IPS-18a (cell line): Measurements from ENCODE around the gene TPD52L2.

Experiments
- H3K27ac ChIP-seq: one replicate; pipeline ENCODE4 v1.5.1; 2013; ENCODE audit warnings: low read length
- H3K27me3 ChIP-seq: one replicate; pipeline ENCODE4 v1.6.1; 2013; ENCODE audit warnings: mild to moderate bottlenecking, low read length; ENCODE audit not compliant: control insufficient read depth, insufficient read depth
- H3K36me3 ChIP-seq: one replicate; pipeline ENCODE4 v1.6.1; 2013; ENCODE audit warnings: low read depth, low read length; ENCODE audit not compliant: control insufficient read depth
- H3K4me1 ChIP-seq: one replicate; pipeline ENCODE4 v1.6.1; 2013; ENCODE audit warnings: low read depth, low read length; ENCODE audit not compliant: control insufficient read depth
- H3K4me3 ChIP-seq: one replicate; pipeline ENCODE4 v1.5.1; 2013; ENCODE audit warnings: low read length
- H3K9ac ChIP-seq: one replicate; pipeline ENCODE4 v1.6.1; 2013; ENCODE audit warnings: mild to moderate bottlenecking, low read length, moderate library complexity
- H3K9me3 ChIP-seq: one replicate; pipeline ENCODE4 v1.6.1; 2013; ENCODE audit warnings: low read depth, low read length; ENCODE audit not compliant: control insufficient read depth

The TPD52L2 gene

GRCh38 chr20:63829603-63829944 lies 35.5 kb upstream of the TPD52L2 start:
- Histone ChIP-seq H3K36me3 (no peaks in the 10 kb centered on the region), H3K27ac (no peak overlapping the region), H3K4me1 (peaks cover 6% of the 10 kb centered on the region), H3K27me3 (peaks cover 51% of the 10 kb centered on the region), H3K4me3 (peak overlapping the region; percentile 60), H3K9me3 (no peaks in the 10 kb centered on the region), H3K9ac (no peak overlapping the region)

- H3K27me3 ChIP-seq = peaks cover 51% of the 10 kb centered on the region
- peak overlapping the region; percentile 60 for H3K4me3 ChIP-seq
- H3K9me3 ChIP-seq = no peaks in the 10 kb centered on the region
- no peak overlapping the region for H3K9ac ChIP-seq
- H3K4me1 ChIP-seq = peaks cover 6% of the 10 kb centered on the region
- no peaks in the 10 kb centered on the region for H3K36me3 ChIP-seq
- no peak overlapping the region for H3K27ac ChIP-seq
These were observed 34.9 kb upstream of the TPD52L2 start for GRCh38 chr20:63829945-63830835.

GRCh38 chr20:63830841-63831588 lies 34.1 kb upstream of the TPD52L2 start, which contains the start of gene ZBTB46:
ZBTB46 (minus strand) TSS chr20:63831264; CDS start chr20:63790757, 40,507 bp downstream.
- no peak within 1 kb of the TSS for H3K9ac ChIP-seq
- H3K27ac ChIP-seq = no peak within 1 kb of the TSS
- H3K9me3 ChIP-seq = no peaks in the 10 kb centered on the region

GRCh38 chr20:63831646-63831992 lies 33.5 kb upstream of the TPD52L2 start:
- H3K36me3 ChIP-seq = no peaks in the 10 kb centered on the region
- H3K4me3 ChIP-seq = peak overlapping the region; percentile 39
- H3K9me3 ChIP-seq = no peaks in the 10 kb centered on the region
- peaks cover 6% of the 10 kb centered on the region for H3K4me1 ChIP-seq
- H3K27me3 ChIP-seq = peaks cover 51% of the 10 kb centered on the region
- H3K27ac ChIP-seq = no peak overlapping the region
- no peak overlapping the region for H3K9ac ChIP-seq

More at GRCh38 chr20:63830841-63831588, 34.1 kb upstream of the TPD52L2 start, which contains the start of gene ZBTB46:
- Histone ChIP-seq H3K4me3 (peak within 1 kb of the TSS; percentile 60), H3K27me3 (peaks cover 51% of the 10 kb centered on the region), H3K4me1 (peaks cover 6% of the 10 kb centered on the region), H3K36me3 (no peaks in the 10 kb centered on the region)

GRCh38 chr20:63831993-63832686 lies 32.9 kb upstream of the TPD52L2 start:
- no peaks in the 10 kb centered on the region for H3K36me3 ChIP-seq
- no peak overlapping the region for H3K9ac ChIP-seq
- H3K27ac ChIP-seq = no peak overlapping the region
- H3K4me3 ChIP-seq = peak overlapping the region; percentile 39
- peaks cover 6% of the 10 kb centered on the region for H3K4me1 ChIP-seq
- H3K9me3 ChIP-seq = no peaks in the 10 kb centered on the region
- peaks cover 51% of the 10 kb centered on the region for H3K27me3 ChIP-seq

- no peaks in the 10 kb centered on the region for H3K9me3 ChIP-seq
- H3K4me1 ChIP-seq = peaks cover 6% of the 10 kb centered on the region
- H3K4me3 ChIP-seq = no peak overlapping the region
- peaks cover 38% of the 10 kb centered on the region for H3K27me3 ChIP-seq
- H3K9ac ChIP-seq = no peak overlapping the region
- H3K36me3 ChIP-seq = no peaks in the 10 kb centered on the region
- no peak overlapping the region for H3K27ac ChIP-seq
These were observed 31.1 kb upstream of the TPD52L2 start for GRCh38 chr20:63833776-63834490.

GRCh38 chr20:63834491-63834880 lies 30.6 kb upstream of the TPD52L2 start:
- no peak overlapping the region for H3K9ac ChIP-seq
- peaks cover 5% of the 10 kb centered on the region for H3K4me1 ChIP-seq
- H3K36me3 ChIP-seq = no peaks in the 10 kb centered on the region
- H3K9me3 ChIP-seq = no peaks in the 10 kb centered on the region
- H3K4me3 ChIP-seq = no peak overlapping the region
- no peak overlapping the region for H3K27ac ChIP-seq
- H3K27me3 ChIP-seq = peaks cover 33% of the 10 kb centered on the region

- H3K27ac ChIP-seq = no peak overlapping the region
- H3K4me1 ChIP-seq = no peaks in the 10 kb centered on the region
- H3K4me3 ChIP-seq = no peak overlapping the region
- no peak overlapping the region for H3K9ac ChIP-seq
- no peaks in the 10 kb centered on the region for H3K9me3 ChIP-seq
- no peaks in the 10 kb centered on the region for H3K36me3 ChIP-seq
- peaks cover 25% of the 10 kb centered on the region for H3K27me3 ChIP-seq
These were observed 29.8 kb upstream of the TPD52L2 start for GRCh38 chr20:63835021-63835858.

GRCh38 chr20:63836458-63837344 lies 28.4 kb upstream of the TPD52L2 start:
- H3K9ac ChIP-seq = no peak overlapping the region
- H3K9me3 ChIP-seq = no peaks in the 10 kb centered on the region
- no peaks in the 10 kb centered on the region for H3K4me1 ChIP-seq
- peaks cover 24% of the 10 kb centered on the region for H3K27me3 ChIP-seq
- H3K4me3 ChIP-seq = no peak overlapping the region
- no peaks in the 10 kb centered on the region for H3K36me3 ChIP-seq
- no peak overlapping the region for H3K27ac ChIP-seq

- Histone ChIP-seq H3K4me3 (no peak overlapping the region), H3K9ac (no peak overlapping the region), H3K27ac (no peak overlapping the region), H3K36me3 (no peaks in the 10 kb centered on the region), H3K4me1 (no peaks in the 10 kb centered on the region), H3K27me3 (peaks cover 16% of the 10 kb centered on the region), H3K9me3 (no peaks in the 10 kb centered on the region)
These were observed 27.6 kb upstream of the TPD52L2 start for GRCh38 chr20:63837479-63837878.
